ENCODE results near the gene PDE8A.

Gene PDE8A

DNA sequence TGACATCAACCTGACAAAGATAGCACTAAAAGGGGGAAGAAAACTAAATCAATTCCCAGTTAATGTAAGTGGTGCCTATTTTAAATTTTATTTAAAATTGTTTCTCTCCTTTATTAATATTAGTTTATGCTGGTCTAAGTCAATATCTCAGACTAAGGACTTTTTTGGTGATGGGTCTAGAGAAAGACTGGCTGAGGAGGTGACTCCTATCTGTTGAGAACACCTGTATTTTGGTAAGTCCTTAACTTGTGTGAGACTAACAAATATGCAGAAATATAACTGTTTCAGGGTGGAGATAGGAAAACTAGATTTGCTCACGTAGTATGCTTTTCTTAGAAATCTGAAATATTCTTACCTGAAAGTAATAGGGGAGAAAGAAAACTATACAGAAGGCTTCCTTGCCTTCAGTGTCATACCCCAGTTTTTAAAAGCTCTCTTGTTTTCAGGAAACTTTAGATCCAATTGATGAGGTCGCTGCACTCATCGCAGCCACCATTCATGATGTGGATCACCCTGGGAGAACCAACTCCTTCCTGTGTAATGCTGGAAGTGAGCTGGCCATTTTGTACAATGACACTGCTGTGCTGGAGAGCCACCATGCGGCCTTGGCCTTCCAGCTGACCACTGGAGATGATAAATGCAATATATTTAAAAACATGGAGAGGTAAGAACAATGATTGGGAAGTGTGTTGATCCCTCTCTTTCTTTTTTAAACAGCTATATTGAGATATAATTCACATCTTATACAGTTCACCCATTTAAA lies 138.9 kb downstream of the PDE8A start:
- TF ChIP-seq CTCF (conservative IDR thresholded peaks at IDR 0.05): no peak; the same call in 1 of the 2 replicates
- H3K27ac ChIP-seq: no peak overlapping the region

- no peak for TF ChIP-seq CTCF (conservative IDR thresholded peaks at IDR 0.05)
Observed at GRCh38 chr15:85124173-85124572, 142.5 kb downstream of the PDE8A start.

GRCh38 chr15:85125056-85125661 lies 143.5 kb downstream of the PDE8A start:
- peak overlapping the region; percentile 48 for H3K27ac ChIP-seq
- no peak for TF ChIP-seq CTCF (conservative IDR thresholded peaks at IDR 0.05)

More at GRCh38 chr15:85124173-85124572, 142.5 kb downstream of the PDE8A start:
- H3K27ac ChIP-seq: no peak overlapping the region

DNA sequence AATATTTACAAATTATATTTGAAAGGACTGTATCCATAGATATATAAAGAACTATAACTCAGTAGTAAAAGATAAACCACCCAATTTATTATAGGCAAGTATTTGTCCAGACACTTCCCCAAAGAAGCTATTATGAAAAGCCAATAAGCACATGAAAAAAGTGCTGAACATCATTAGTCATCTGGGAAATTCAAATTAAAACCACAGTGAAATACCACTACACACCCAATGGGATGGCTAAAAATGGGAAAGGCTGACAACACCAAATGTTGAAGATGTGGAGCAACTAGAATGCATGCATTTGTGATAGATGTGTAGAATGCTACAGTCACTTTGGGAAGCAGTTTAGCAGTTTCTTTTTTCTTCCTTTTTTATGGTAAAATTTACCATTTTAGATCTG lies 147.0 kb downstream of the PDE8A start:
- TF ChIP-seq CTCF (conservative IDR thresholded peaks at IDR 0.05): no peak
- H3K27ac ChIP-seq: no peak overlapping the region

DNA sequence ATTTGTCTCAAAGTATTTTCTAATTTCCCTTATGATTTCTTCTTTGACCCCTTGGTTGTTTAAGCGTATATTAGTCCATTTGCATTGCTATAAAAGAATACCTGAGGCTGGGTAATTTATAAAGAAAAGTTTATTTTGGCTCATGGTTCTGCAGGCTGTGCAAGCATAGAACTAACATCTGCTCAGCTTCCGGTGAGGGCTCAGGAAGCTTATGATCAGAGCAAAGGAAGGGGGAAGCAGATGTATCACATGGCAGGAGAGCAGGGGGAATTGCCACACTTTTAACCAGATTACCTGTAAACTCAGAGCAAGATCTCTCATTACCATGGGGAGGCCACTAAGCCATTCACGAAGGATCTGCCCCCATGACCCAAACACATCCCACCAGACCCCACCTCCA lies 148.2 kb downstream of the PDE8A start:
- TF ChIP-seq CTCF (conservative IDR thresholded peaks at IDR 0.05): no peak
- no peak overlapping the region for H3K27ac ChIP-seq

GRCh38 chr15:85131915-85132314 lies 150.3 kb downstream of the PDE8A start:
- TF ChIP-seq CTCF (conservative IDR thresholded peaks at IDR 0.05): no peak
- H3K27ac ChIP-seq: no peak overlapping the region

DNA sequence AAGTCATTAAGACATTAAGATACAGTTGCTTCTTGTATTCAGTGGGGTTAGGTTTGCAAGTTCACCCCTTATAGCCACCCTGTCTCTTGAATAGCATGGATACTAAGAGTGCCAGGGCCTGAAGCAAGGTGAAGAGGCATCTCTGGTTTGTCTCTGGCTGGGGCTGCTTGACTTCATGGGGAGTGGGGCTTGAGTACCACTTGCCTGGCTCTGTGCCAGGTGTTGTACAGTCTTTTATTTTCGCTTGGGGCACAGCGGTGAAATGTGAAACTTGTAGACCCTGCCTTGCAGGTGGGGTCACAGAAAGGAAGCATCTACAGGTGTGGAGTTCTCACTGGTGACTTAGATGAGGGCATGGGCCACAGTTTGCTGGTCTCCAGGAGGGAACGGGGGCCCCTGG lies 152.1 kb downstream of the PDE8A start:
- H3K27ac ChIP-seq: no peak overlapping the region
- no peak for TF ChIP-seq CTCF (conservative IDR thresholded peaks at IDR 0.05)
